GM10248 (cell line): ENCODE measurements around the gene MED13.

Experiments used
- CTCF ChIA-PET: fragments of 300-600 bp; sonication (Branson Sonifier 250); formaldehyde crosslinking; extraction: SDS; loops from one replicate; lab custom pipeline; 2021; ENCODE audit warnings: antibody characterized with exemption; lab: Yijun Ruan, JAX
- POLR2A ChIA-PET: fragments of 350-650 bp; sonication (Branson Sonifier 250); formaldehyde crosslinking; extraction: SDS; loops from one replicate; lab custom pipeline; 2020; ENCODE audit warnings: antibody characterized with exemption; lab: Yijun Ruan, JAX
- DNase-seq: peaks from one replicate; pipeline ENCODE4 v3.0.0; 2012; ENCODE audit errors: extremely low spot score
- TF ChIP-seq, protein P1 (sequence below): IDR thresholded peaks from 2 replicates; pipeline ENCODE4 v1.5.1; 2012; ENCODE audit warnings: mild to moderate bottlenecking, low read depth; ENCODE audit errors: extremely low read depth, missing control alignments, control extremely low read depth

MED13 gene

DNA sequence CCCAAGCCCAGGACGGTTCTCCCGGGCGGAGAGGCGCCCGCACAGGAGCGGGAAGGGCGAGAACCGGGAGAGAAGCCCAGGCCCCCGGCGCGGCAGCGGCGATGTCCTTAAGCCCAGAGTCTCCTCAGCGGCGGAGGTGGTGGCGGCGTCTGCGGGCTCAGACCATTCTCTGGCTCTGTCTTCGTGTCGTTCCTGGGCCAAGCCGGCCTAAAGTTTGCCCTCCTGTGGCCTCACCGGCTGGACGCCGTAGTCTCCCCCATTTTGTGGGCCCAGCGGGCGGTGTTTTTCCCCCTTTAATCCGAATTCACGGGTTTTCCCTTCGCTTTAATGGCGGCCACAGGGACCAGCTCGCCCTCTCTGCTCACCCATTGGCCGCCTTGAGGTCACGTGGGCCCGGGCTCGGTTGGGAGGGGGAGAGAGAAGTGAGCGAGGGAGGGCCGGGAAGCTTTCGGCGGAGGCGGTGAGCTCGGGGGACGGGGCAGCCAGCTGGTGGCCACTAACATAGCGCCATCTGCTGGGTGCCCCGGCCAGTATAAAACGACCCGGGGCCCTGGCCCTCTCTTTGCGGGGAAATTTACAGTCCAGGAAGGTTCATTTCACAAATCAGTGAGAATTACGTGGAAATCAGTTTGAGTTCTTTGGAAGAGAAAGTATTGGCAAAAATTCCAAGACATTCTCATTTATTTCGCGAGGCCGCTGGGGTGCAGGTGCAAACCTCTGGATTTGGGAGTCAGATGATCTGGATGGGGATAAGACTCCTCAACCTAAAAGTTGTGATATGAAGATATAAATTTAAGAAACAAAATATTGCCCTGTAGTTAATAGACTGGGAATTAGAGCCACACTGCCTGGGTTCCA lies 762 bp upstream of the MED13 start:
- DNase-seq = peak; percentile 98
- CTCF ChIA-PET = interaction anchor here (0.6 to 2.9 kb wide), 29 partner anchors 10 to 1703 kb away, joined by 3 to 22 read pairs (median 4); partner anchors contain the start of gene BRIP1
- TF ChIP-seq, protein P1, sequence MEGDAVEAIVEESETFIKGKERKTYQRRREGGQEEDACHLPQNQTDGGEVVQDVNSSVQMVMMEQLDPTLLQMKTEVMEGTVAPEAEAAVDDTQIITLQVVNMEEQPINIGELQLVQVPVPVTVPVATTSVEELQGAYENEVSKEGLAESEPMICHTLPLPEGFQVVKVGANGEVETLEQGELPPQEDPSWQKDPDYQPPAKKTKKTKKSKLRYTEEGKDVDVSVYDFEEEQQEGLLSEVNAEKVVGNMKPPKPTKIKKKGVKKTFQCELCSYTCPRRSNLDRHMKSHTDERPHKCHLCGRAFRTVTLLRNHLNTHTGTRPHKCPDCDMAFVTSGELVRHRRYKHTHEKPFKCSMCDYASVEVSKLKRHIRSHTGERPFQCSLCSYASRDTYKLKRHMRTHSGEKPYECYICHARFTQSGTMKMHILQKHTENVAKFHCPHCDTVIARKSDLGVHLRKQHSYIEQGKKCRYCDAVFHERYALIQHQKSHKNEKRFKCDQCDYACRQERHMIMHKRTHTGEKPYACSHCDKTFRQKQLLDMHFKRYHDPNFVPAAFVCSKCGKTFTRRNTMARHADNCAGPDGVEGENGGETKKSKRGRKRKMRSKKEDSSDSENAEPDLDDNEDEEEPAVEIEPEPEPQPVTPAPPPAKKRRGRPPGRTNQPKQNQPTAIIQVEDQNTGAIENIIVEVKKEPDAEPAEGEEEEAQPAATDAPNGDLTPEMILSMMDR = peak; percentile 68
- POLR2A ChIA-PET = interaction anchor here (0.5 to 1.3 kb wide), 5 partner anchors 16 to 202 kb away, joined by 3 to 4 read pairs (median 4); partner anchors contain the start of gene BRIP1

DNA sequence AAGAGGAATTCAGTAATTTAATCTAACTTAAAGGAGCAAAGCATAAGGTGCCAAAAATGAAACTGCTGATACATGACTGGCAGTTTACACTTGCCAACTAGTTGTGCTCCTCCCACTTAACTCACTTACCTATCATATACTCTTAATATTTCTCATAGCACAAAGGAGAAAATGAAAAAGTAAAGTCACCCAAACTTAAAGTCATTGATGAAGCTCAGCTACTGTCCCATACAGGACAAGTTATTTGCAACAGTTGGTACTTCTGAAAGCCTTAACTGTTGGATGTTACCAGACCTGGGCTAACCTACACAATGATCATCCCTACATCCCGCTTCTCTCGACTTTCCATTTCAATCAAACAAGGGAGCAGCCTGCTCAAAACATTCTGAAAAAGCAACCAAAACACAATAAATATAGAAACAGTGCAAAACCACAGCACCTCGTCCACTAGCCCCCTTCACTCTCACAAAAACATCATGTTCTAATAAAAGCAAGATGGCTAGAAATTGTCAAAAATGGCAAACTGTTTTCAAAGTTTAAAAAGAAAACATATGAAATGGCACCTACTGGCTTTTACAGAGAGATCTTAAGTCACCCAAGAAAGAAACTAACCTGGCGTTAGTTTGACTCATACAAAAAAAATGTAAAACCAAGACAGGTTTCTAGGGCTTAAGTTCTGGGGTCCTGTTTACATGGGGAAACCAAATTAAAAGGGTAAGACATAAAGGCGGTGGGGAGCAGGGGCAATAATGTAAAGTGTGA lies 868 bp downstream of the MED13 start:
- ChIA-PET POLR2A (interaction anchor here (0.6 kb wide), 1 partner anchor 47 kb away, joined by 4 read pairs; no protein-coding TSS in a partner anchor), CTCF (interaction anchor here (1.0 to 3.3 kb wide), 5 partner anchors 8 to 46 kb away, joined by 3 to 20 read pairs (median 10); no protein-coding TSS in a partner anchor)
- DNase-seq = no peak
- TF ChIP-seq, protein P1 = no peak

DNA sequence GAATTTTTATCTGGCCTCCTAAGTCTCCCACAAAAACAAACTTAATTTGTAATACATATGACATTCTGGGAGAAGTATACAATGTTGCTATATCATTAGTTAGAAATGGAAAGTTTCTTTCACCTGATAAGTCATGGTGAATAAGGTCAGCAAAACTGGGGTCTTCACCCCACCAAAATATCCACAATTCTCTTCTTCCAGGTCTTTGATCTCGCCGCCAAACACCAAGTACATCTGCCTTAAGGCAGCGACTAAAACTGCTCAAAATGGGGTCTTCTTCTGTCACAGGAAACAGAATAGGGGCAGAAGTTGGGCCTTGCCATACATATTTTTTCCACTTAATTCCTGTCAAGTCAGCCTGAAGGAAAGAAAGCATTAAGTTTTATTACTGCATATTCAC lies 2.1 kb downstream of the MED13 start:
- ChIA-PET CTCF (interaction anchor here (1.1 to 3.3 kb wide), 4 partner anchors 9 to 47 kb away, joined by 3 to 10 read pairs (median 4); no protein-coding TSS in a partner anchor), POLR2A (no interaction called here)
- TF ChIP-seq, protein P1 = no peak
- DNase-seq = no peak

DNA sequence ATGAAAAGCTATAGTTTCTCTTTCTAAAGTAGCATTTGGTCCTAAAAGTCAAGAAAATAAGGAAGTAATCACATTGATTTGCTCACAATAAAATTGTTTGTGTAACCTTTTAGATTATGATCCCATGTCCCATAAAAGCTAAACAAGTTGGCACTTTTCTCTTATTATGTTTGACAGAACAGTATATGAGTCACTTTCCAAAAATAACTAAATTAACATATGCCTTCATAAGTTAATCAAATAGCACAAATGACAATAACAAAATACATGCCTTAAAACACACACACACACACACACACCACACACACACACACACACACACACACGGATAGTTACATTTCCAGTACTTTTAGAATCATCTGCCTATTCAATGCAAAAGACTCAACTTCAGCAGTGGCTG lies 2.8 kb downstream of the MED13 start:
- POLR2A ChIA-PET = no interaction called here
- CTCF ChIA-PET = interaction anchor here (1.1 to 3.3 kb wide), 4 partner anchors 9 to 48 kb away, joined by 3 to 10 read pairs (median 4); no protein-coding TSS in a partner anchor
- TF ChIP-seq, protein P1 = no peak
- no peak for DNase-seq

DNA sequence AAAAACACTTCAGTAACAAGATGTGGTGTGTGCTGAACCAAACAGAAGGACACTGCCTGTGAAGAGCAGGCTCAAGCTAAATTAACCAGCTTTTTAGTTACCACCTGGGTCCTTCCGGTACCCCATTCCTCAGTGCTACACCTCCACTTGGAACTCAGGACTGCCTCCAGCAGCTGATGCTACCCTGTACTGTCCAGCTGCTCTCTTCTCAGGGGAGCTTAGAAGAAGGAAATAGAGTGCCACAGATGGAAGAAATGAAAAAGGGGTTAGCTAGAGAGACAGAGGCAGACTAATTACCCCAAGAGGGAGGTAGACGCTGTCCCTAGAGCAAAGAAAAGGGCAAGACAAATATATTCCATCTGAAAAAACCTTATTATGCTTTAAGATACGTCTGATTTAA lies 5.7 kb downstream of the MED13 start:
- CTCF ChIA-PET = interaction anchor here (1.2 to 2.6 kb wide), 5 partner anchors 13 to 51 kb away, joined by 3 to 15 read pairs (median 7); no protein-coding TSS in a partner anchor
- POLR2A ChIA-PET = interaction anchor here (0.6 kb wide), 1 partner anchor 9 kb away, joined by 3 read pairs; no protein-coding TSS in a partner anchor
- DNase-seq = no peak
- TF ChIP-seq, protein P1 = no peak

DNA sequence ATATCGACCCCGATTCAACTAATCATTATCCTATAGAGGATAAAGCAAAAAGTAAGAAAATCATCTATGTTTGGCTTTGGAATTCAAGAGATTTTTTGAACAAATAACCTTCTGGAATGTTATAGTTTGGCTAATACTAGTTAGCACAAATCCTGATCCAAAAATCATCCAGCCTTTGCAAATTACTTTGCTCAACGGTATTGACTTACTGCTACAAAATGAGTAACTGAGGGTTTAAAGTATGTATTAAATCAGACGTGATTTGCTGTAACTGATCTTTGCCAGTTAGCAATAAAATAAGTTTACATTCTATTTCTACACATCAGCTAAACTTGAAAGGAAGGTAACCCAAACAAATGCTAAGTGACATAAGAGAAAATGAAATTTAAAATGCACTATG lies 6.5 kb downstream of the MED13 start:
- ChIA-PET CTCF (interaction anchor here (1.1 to 2.6 kb wide), 4 partner anchors 12 to 51 kb away, joined by 3 to 15 read pairs (median 6); no protein-coding TSS in a partner anchor), POLR2A (interaction anchor here (0.6 kb wide), 2 partner anchors 36 to 644 kb away, joined by 3 to 4 read pairs; no protein-coding TSS in a partner anchor)
- TF ChIP-seq, protein P1 = no peak
- no peak for DNase-seq
